ENCODE data around the gene ZNF277.

DNA sequence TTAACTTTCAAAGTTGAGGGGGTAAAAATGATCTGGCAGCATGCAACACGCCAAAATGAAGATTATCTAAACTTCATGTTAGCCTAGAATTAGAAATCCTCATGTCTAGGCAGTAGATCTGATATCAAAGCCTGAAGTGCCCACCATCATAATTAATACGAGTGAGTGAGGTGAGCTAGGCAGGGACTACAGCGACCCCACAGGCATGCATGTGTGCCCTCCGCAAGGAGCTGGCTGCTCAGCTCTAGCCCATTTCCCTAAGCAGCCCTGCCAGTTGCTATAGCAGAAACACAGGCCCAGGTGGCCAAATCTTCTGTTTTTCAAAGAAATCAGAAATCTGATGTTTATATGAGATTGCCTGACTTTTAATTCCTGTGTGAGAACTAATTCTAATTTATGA is 150.6 kb downstream of the ZNF277 start:
- TF ChIP-seq, protein P1, sequence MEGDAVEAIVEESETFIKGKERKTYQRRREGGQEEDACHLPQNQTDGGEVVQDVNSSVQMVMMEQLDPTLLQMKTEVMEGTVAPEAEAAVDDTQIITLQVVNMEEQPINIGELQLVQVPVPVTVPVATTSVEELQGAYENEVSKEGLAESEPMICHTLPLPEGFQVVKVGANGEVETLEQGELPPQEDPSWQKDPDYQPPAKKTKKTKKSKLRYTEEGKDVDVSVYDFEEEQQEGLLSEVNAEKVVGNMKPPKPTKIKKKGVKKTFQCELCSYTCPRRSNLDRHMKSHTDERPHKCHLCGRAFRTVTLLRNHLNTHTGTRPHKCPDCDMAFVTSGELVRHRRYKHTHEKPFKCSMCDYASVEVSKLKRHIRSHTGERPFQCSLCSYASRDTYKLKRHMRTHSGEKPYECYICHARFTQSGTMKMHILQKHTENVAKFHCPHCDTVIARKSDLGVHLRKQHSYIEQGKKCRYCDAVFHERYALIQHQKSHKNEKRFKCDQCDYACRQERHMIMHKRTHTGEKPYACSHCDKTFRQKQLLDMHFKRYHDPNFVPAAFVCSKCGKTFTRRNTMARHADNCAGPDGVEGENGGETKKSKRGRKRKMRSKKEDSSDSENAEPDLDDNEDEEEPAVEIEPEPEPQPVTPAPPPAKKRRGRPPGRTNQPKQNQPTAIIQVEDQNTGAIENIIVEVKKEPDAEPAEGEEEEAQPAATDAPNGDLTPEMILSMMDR (IDR thresholded peaks at IDR 0.05; ENCODE audit: insufficient read depth, low read length, poor library complexity, severe bottlenecking) = no peak
- TF ChIP-seq EZH2phosphoT487 (conservative IDR thresholded peaks at IDR 0.05; ENCODE audit: low read length) = no peak
